Skeletal muscle cell (primary cell): ENCODE data around the gene MTARC1.

Source experiments
- DNase-seq: peaks from one replicate; pipeline ENCODE4 v3.0.0-alpha.2; 2010; ENCODE audit warnings: low read depth
- H3K4me3 ChIP-seq: 2 replicates; pipeline ENCODE4 v1.5.1; 2011; ENCODE audit warnings: low read depth, mild to moderate bottlenecking, control low read depth, low read length, moderate library complexity

The MTARC1 gene

DNA sequence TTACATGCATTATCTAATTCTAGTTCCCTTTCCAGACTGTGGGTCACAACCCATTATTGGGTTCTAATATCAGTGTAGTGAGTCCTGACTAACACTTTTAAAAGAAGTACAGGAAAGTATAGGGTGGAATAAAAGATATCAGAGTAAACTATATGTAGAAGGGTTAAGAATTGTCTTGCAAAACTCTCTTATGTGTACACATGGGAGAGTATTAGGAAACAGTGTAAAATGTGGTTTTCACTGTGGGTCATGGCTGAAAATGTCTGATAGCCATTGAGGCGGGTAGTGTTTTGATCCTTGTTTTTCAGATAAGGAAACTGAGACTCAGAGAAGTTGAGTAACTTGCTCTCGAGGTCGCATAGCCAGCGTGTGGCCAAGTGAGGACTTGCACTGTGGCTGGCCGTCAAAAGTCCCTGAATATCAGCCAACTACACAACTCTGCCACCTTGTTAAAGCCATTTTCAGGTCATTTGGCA is 18.5 kb upstream of the MTARC1 start:
- no peak overlapping the region for H3K4me3 ChIP-seq
- no peak for DNase-seq

DNA sequence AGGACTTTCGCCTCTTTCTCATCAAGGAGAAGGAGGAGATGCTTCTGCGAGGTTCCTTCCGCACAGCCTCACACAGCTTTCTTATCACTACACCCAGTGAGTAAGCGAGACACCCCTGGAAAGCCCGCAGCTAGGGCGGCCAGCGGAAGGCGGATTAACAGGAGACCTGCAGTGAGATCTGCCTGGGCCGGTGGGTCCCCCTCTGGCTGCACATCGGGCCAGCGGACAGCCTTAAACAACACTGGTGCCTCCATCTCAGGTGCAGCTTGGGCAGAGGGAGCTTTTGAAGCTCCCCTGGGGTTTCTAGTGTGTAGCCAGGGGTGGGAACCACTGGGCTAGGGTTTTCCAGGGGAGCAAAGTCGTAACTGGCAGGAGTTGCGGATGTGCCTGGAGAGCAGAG is 17.5 kb upstream of the MTARC1 start:
- no peak overlapping the region for H3K4me3 ChIP-seq
- no peak for DNase-seq

DNA sequence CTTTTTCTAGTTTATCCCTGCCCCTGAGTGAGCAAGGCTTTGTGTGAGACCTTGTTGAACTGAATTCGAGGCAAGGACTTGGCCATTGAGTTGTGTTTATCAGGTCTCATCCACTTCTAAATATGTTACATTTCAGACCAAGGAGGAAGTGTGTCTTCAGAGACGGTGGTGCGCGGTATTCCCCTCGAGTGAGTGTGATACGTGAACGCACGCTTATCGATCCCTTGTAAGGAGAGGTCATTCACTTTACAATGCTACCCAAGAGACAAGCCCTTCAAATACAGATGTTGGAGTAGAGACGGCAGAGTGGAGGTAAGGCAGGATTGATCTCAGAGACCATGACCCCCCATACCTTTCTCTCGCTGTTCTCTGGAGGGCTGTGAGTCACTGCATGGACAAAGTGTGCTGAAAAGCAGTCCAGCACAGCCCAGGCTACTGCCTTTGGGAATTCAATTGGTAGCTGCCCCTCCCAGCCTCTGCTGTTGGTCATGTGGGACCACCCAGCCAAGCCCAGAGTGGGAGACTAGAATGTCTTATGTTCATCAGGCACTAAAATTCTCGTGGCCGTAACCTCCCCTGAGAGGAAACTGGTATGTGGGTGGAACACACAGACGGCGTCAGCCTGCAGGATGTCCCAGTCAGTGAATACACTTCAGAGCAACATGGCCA is 16.3 kb upstream of the MTARC1 start:
- no peak overlapping the region for H3K4me3 ChIP-seq
- DNase-seq, result no peak

DNA sequence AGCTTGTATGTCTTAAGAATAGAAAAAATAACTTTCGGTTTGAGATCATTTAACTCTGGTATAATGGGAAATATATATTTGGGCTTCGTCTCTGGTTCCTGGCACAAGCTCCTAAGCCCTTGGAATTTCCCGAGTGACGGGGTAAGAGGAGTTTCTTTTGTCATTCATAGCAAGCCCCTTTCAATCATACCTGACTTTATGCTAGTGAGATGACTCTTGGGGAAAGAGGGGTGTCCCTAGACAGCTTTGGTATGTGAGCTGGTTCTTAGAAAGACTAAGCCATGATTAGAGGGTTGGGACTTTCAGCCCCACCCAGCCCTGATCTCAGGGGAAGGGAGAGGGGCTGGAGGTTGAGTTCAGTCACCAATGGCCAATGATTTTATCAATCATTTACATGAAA is 13.9 kb upstream of the MTARC1 start:
- H3K4me3 ChIP-seq, result no peak overlapping the region
- no peak for DNase-seq

DNA sequence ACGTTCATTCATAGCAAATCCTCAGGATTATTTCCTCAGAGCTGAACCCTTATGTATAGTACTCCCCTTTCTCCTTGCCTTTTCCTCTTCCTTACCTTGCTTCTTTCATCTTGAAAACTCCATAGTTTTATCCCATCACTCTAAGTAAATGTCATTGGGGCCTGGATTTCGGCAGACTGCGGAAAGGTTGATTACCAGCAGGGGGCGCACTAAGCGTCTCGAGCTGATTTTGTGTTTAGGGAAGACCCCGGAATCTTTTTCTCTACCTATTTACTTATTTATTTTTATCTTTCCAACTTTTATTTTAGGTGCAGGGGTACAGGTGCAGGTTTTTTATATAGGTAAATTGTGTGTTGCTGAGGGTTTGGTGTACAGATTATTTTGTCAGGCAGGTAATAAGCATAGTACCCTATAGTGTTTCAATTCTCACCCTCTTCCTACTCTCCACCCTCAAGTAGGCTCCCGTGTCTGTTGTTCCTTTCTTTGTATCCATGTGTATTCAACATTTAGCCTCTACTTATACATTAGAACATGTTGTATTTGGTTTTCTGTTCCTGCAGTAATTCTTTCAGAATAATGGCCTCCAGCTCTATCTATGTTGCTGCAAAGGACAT is 11.4 kb upstream of the MTARC1 start:
- no peak overlapping the region for H3K4me3 ChIP-seq
- DNase-seq, result no peak

DNA sequence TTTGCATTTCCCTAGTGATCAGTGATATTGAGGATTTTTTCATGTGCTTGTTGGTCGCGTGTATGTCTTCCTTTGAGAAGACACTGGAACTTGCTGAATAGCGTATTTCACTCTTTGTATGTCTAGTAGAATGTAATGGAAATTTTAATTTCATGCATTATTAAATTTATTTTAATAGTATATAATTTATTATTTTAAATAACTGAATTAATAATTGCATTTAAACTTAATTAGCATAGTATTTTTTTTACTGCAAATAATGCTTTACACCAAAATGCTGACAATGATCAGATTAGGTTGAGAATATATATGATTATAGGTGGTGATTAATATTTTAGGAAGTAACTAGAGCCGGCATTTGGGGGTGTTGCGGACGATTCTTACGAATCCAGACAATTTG is 10.5 kb upstream of the MTARC1 start:
- H3K4me3 ChIP-seq, result no peak overlapping the region
- no peak for DNase-seq

DNA sequence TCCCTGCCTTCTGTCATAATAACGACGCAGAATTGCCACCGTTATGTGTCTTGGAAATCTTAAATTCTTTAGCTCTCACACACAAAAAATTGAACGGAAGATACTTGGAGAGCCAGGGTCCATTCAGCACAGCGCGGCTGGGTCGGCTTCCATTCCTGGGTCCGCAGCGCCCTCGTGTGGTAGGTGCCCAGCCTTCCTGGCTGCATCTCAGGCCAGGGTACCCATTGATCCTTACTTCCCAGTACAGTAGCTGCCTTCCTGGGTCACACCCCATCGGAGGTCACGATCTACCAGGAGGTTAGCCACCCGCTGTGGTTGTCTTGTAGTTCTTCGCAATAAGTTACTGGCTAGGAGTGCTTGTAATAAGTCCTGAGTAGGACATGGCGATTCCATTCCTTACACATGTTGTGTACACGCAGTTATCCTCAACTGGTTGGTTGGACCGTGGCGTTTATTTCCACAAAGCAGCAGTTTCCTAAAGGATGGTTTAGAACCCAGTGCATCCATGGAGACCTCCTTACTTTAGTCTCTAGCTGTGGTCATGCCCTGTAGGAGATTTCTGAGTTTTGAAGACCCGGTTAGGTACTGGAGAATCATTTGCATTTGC is 9.9 kb upstream of the MTARC1 start:
- no peak for DNase-seq

DNA sequence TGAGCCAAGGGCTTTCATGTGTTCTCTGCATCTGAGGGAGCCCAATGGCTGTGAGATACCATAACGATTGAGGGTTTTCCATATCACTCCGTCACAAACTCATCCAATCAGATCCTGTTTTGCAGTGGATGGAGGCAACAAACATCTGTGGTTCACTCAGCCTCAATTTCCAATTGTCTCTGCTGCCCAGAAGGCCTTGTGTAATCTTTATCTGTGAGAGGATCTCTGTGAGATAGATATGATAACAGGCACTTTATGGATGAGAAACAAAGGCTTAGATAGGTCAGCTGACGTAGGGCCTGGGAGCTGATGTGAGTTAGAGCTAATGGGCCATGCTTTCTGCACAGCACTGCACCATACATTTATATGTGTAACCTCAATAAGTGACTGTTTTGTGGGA is 3.3 kb upstream of the MTARC1 start:
- no peak overlapping the region for H3K4me3 ChIP-seq
- DNase-seq, result no peak

More for the DNA sequence above, 9.9 kb upstream of the MTARC1 start:
- H3K4me3 ChIP-seq, result no peak overlapping the region

DNA sequence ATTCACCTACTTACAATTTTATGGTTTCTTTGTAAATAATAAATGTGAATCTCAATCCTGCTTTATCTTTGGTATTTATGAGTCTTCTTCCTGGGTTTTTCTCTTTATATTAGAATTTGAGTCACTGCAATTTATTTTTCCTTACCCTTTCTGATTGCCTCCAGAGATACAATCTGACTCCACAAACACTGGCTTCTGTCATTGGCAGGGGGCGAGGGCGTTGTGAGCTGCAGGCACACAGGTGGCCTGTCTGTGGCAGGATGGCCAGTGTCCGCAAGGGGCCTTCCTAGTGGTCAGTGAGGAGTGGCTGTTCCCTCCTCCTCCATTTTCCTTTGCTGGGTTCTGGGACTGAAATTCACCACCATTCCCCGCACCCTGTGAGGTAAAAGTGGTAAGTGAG is 2.0 kb upstream of the MTARC1 start:
- no peak overlapping the region for H3K4me3 ChIP-seq
- no peak for DNase-seq

DNA sequence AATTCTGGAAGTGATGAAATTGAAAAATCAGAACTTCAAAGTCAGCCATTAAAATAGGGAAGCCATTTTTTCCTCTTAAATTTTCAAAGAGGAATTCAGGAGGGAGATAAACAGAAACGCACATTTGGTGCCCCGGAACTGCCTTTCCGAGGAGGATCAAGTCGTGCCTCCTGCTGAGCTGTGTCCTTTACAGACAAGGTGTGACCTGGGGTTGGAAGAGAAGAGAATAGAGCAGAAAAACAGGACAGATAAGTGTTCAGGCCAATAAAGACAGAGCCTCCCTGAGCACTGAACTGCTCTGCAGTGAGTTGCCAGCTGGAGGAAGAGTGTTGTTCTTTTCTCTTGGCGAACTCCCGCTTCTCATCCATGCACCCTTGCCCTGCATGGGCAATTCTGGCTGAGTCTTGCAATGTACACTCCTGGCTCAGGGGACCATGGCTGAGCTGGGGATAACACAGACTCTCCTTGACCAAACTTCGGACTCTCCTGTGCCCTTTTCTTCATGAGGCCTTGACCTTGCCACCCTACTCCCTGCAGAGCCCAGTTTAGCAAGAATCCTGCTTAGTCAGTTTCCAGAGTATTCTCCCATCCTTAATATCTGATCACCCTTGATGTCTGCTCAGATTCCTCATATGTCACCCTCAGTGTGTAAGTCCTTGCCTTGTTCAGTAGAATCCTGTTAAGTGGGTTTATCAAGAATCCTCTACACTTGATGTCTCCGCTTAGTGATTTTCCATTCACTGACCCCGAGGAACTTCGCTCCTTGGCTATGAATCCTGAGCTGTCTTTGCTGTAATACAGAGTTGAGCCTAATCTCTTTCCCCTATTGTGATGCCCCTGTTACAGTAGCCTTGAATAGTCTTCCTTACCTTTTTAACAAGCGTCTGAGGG is 1.3 kb upstream of the MTARC1 start:
- no peak for DNase-seq
- no peak overlapping the region for H3K4me3 ChIP-seq

DNA sequence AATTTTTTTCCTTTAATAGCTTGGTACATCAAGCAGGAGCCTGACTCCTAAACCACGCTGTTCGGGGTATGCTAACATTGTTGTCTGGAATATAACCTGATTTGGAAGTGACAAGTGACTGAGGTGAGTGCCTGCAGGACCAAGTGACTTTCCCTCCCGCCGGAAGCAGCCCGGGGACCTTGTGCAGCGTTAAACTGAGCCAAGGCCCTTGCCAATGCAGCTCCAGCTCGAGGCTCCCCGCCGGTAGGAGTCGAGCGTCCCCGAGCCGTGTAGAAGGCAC is 716 bp upstream of the MTARC1 start:
- H3K4me3 ChIP-seq, result peak overlapping the region; percentile 49
- DNase-seq, result no peak

DNA sequence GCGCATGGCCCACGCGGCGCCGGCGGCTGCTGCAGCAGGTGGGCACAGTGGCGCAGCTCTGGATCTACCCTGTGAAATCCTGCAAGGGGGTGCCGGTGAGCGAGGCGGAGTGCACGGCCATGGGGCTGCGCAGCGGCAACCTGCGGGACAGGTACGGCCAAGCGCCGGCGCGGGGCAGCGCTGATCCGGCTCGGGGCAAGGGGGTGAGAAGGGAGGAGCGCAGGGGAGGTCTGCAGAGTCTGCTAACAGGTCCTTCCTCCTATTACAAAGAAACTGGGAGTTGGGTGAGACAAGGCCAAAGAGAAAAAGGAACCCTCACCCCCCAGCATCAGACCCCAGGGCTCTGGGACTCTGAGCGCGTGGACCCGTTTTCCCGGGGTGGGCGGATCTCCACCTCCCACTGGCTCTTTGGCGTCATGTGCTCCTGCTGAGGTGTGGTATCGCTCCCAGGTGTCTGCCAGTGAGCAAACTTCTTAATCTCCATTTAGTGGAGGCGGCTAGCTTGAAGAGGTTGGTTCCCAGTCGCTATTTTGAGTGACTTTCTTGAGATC is 431 bp downstream of the MTARC1 start:
- no peak for DNase-seq

DNA sequence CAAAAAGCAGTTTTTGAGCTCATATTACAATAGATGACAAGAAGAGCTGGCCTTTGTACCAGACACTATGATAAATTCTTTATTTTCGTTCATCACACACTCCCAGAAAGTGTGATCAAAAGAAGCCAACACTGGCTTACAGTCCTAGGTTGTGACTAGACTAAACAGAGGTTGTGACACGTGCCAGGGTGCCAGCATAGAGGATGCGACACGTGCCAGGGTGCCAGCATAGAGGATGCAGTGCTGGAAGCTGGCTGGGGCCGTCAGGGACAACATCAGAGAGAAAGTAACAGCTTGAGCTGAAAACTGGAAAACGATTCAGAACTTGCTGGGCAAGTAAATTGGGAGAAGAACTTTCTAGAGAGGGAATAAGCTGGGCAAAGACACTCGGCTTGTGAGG is 2.2 kb downstream of the MTARC1 start:
- no peak for DNase-seq
- no peak overlapping the region for H3K4me3 ChIP-seq

More for the DNA sequence above, 431 bp downstream of the MTARC1 start:
- H3K4me3 ChIP-seq, result peak overlapping the region; percentile 49

DNA sequence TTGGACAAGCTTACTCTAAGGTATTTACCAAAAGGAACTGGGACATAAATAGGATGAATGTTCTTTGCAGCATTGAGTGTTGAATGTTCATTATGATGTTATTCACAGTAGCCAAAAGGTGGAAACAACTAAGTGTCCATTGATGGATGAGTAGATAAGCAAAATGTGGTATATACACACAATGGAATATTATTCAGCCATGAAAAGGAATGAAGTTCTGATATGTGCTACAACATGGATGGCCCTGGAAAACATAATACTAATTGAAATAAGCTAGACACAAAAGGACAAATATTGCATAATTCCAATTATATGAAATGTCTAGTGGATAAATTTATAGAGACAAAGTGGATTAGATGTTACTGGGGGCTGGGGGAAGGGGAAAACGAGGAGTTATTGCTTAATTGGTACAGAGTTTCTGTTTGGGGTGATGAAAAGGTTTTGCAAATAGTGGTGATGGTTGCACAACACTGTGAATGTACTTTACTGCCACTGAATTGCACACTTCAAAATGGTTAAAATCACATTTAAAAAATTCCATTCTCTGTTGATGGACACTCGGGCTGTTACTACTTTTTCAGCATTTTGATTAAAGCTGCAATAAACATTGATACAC is 2.9 kb downstream of the MTARC1 start:
- H3K4me3 ChIP-seq, result no peak overlapping the region
- no peak for DNase-seq

DNA sequence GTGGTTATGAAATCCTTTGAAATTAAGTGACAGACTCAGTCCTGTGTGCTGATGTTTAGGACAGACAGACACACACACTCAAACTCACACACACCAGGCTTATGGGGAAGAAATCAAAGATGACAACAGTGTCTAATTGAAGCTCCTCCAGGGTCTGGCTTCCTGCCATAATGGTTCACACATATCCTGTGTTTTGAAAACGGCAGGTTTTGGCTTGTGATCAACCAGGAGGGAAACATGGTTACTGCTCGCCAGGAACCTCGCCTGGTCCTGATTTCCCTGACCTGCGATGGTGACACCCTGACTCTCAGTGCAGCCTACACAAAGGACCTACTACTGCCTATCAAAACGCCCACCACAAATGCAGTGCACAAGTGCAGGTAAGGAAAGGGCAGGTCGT is 4.6 kb downstream of the MTARC1 start:
- H3K4me3 ChIP-seq, result no peak overlapping the region
- no peak for DNase-seq

DNA sequence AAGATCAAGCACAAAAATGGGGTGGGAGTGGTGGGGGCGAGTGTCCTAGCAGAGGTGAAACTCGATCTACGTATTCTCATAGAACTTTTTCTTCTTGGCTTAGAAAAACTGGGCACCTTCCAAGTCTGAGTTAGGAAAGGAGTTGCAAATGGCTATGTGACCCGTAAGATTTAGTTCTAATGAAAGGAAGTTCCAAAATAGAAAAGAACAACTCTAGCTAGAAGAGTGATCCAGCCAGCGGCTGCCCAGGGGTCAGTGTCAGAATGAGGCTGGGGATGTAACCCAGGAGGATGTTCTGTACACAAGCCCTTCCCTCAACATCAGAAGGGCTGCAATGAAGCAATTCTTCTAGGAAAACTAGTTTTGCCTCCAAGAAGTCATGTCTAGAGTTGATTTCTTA is 5.2 kb downstream of the MTARC1 start:
- H3K4me3 ChIP-seq, result no peak overlapping the region
- DNase-seq, result peak; percentile 60

DNA sequence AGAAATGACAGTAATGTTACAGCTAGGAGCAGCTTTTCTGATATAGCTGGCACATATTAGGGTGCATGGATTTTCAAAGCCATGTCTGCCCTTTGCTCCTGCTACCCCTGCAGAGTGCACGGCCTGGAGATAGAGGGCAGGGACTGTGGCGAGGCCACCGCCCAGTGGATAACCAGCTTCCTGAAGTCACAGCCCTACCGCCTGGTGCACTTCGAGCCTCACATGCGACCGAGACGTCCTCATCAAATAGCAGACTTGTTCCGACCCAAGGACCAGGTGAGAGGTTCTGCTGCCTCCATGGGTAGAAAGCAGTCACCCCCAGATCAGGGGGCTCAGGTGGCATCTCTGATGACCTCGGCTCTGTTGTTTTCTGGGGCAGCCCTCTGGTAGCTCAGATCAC is 9.8 kb downstream of the MTARC1 start:
- H3K4me3 ChIP-seq, result no peak overlapping the region
- no peak for DNase-seq

DNA sequence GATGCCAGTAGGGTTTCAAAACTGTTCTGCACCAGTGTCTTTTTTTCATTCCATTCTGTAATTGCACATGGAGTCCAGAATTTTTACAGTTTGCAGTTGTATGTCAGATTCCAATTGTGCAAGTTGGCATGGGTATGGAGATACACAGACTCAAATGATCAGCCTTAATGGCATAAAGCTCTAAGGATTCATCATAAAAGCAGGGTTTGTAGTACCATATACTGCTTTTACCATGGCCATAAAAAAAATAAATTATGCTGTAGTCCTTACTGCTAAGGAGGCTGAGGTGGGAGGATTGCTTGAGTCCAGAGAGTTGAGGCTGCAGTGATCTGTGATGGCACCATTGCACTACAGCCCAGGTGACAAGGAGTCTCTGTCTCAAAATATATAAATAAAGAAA is 10.3 kb downstream of the MTARC1 start:
- no peak overlapping the region for H3K4me3 ChIP-seq
- DNase-seq, result no peak

DNA sequence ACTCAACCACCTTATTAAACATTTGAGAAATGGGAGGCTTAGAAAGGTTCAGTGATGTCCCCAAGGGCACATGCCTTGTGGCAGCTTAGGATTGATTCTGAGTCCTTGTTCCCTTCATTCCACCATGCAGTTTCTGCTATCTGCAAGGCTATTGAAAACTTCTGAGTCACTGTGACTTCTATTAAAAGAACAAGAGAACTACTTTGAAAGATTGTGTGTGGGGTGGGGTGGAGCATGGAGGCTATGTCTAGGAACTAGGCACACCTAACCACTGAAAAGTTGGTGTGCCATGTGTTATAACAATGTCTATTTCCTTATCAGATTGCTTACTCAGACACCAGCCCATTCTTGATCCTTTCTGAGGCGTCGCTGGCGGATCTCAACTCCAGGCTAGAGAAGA is 10.8 kb downstream of the MTARC1 start:
- no peak for DNase-seq
- no peak overlapping the region for H3K4me3 ChIP-seq

DNA sequence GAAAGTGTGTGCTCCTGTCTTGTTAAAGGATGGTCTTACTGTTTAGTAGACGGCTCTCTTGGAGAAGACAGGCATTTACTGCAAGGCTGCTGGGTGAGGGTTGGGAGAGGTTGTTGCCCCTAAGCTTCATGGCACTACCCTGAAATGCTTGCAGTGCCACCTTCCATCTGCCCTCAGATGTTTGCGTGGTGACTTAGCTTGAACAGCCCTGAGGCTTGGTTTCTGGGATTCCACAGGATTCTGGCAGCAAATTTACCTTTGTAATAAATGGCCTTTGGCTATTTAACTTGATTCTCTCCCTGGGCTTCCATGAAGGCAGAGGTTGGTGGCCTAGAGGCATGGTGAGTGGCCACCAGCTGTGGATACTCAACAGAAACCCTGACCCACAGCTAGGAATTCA is 11.6 kb downstream of the MTARC1 start:
- DNase-seq, result no peak
- no peak overlapping the region for H3K4me3 ChIP-seq
